Mesendoderm (in vitro differentiated cells): ENCODE results near the gene CCNT2.

Experiments used
- DNase-seq: peaks from one replicate; pipeline ENCODE4 v3.0.0; 2013
- H2AK5ac ChIP-seq: 2 replicates; pipeline ENCODE4 v1.6.1; 2013; ENCODE audit warnings: low read length, inconsistent platforms
- H2BK120ac ChIP-seq: 2 replicates; pipeline ENCODE4 v1.6.1; 2013; ENCODE audit warnings: low read depth, mild to moderate bottlenecking, low read length, moderate library complexity, mixed read lengths
- H2BK15ac ChIP-seq: replicated peaks from 2 replicates; pipeline ENCODE4 v1.6.1; 2013; ENCODE audit warnings: low read depth, mild to moderate bottlenecking, moderate library complexity
- H2BK5ac ChIP-seq: 2 replicates; pipeline ENCODE4 v1.6.1; 2013; ENCODE audit warnings: low read length, inconsistent platforms
- H3K18ac ChIP-seq: 2 replicates; pipeline ENCODE4 v1.6.1; 2013; ENCODE audit warnings: mild to moderate bottlenecking, low read length, mixed read lengths
- H3K23ac ChIP-seq: one replicate; pipeline ENCODE4 v1.6.1; 2013; ENCODE audit warnings: low read length
- H3K27ac ChIP-seq: 2 replicates; pipeline ENCODE4 v1.5.1; 2013; ENCODE audit warnings: low read depth, mild to moderate bottlenecking, inconsistent platforms, low read length, moderate library complexity
- H3K27me3 ChIP-seq: 2 replicates; pipeline ENCODE4 v1.6.1; 2013; ENCODE audit warnings: low read length, control low read depth, mild to moderate bottlenecking, inconsistent platforms; ENCODE audit not compliant: insufficient read depth, poor library complexity
- H3K36me3 ChIP-seq: 2 replicates; pipeline ENCODE4 v1.6.1; 2013; ENCODE audit warnings: low read length, inconsistent platforms; ENCODE audit not compliant: control insufficient read depth, insufficient read depth
- H3K4ac ChIP-seq: one replicate; pipeline ENCODE4 v1.6.1; 2013; ENCODE audit warnings: low read depth, mild to moderate bottlenecking, low read length, moderate library complexity
- H3K4me1 ChIP-seq: 2 replicates; pipeline ENCODE4 v1.6.1; 2013; ENCODE audit warnings: low read depth, low read length, inconsistent platforms; ENCODE audit not compliant: control insufficient read depth
- H3K4me2 ChIP-seq: 2 replicates; pipeline ENCODE4 v1.6.1; 2013; ENCODE audit warnings: low read length
- H3K4me3 ChIP-seq: 2 replicates; pipeline ENCODE4 v1.5.1; 2013; ENCODE audit warnings: mild to moderate bottlenecking, low read length
- H3K56ac ChIP-seq: one replicate; pipeline ENCODE4 v1.6.1; 2013; ENCODE audit warnings: low read length
- H3K79me1 ChIP-seq: 2 replicates; pipeline ENCODE4 v1.6.1; 2013; ENCODE audit warnings: low read length, inconsistent platforms
- H3K79me2 ChIP-seq: 2 replicates; pipeline ENCODE4 v1.6.1; 2013; ENCODE audit warnings: mild to moderate bottlenecking, low read length; ENCODE audit not compliant: control insufficient read depth, insufficient read depth
- H3K9ac ChIP-seq: 2 replicates; pipeline ENCODE4 v1.6.1; 2013; ENCODE audit warnings: low read length, inconsistent platforms
- H4K5ac ChIP-seq: one replicate; pipeline ENCODE4 v1.6.1; 2013; ENCODE audit warnings: low read length
- H4K8ac ChIP-seq: one replicate; pipeline ENCODE4 v1.6.1; 2013; ENCODE audit warnings: low read depth, mild to moderate bottlenecking, control low read depth, low read length, moderate library complexity
- WGBS: extraction: QIAGEN DNeasy Blood & Tissue Kit; methylation state at CpG from one replicate; pipeline ENCODE4 v1.1.7; 2013; ENCODE audit warnings: low lambda C conversion rate, missing lambda C conversion rate; ENCODE audit not compliant: insufficient coverage; ENCODE audit errors: extremely low coverage; 5-methylcytosine and 5-hydroxymethylcytosine counted together

The CCNT2 gene

DNA sequence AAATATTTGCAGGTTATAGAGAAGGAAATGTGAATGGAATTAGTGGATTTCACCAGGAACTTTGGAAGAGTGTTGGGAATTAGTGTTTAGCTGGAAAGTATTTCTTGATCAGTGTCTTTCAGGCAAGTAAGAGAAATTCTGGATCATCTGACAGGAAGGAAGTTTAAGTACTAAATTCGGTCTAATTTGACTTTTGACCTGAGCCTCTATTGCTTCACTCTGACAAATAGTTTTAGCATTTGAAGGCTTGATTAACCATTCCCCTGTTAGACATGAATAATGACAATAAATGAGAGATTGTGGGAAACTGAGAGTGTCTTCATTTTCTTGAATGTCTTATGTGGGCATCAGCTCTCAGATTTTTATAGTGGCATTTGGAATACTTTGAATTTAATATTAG, 16.0 kb downstream of the CCNT2 start:
- no peaks in the 10 kb centered on the region for H3K4me1 ChIP-seq
- H4K8ac ChIP-seq = no peak overlapping the region
- no peak overlapping the region for H2BK120ac ChIP-seq
- no peaks in the 10 kb centered on the region for H3K36me3 ChIP-seq
- no peak overlapping the region for H3K56ac ChIP-seq
- peaks cover 46% of the 10 kb centered on the region for H3K79me2 ChIP-seq
- no peak overlapping the region for H3K23ac ChIP-seq
- no peak overlapping the region for H2BK15ac ChIP-seq
- no peak overlapping the region for H3K4me3 ChIP-seq
- no peak overlapping the region for H2AK5ac ChIP-seq
- H3K79me1 ChIP-seq = peaks cover 4% of the 10 kb centered on the region
- H3K4me2 ChIP-seq = no peak overlapping the region
- H2BK5ac ChIP-seq = no peak overlapping the region
- WGBS = no CpG with 5 or more reads among the region's 1 CpG
- H3K27ac ChIP-seq = no peak overlapping the region
- no peak for DNase-seq
- no peak overlapping the region for H3K9ac ChIP-seq
- no peak overlapping the region for H4K5ac ChIP-seq
- no peak overlapping the region for H3K18ac ChIP-seq
- H3K4ac ChIP-seq = no peak overlapping the region
- no peaks in the 10 kb centered on the region for H3K27me3 ChIP-seq

DNA sequence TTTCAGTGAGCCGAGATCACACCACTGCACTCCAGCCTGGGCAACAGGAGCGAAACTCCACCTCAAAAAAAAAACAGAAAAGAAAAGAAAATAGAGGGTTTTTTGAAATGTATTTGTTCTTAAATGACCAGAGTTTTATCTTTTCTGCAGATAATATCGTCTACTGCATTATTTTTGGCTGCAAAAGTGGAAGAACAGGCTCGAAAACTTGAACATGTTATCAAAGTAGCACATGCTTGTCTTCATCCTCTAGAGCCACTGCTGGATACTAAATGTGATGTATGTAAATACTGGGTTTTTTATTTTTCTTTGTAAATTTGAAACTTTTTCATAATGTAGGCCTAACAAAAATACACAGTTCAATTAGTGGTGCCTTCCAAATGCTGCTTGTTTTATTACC, 18.1 kb downstream of the CCNT2 start:
- Histone ChIP-seq H2BK5ac (no peak overlapping the region), H3K79me1 (peaks cover 7% of the 10 kb centered on the region), H3K9ac (no peak overlapping the region), H3K4me1 (no peaks in the 10 kb centered on the region), H3K27me3 (no peaks in the 10 kb centered on the region), H4K8ac (no peak overlapping the region), H3K56ac (no peak overlapping the region), H3K4me2 (no peak overlapping the region), H3K4ac (no peak overlapping the region), H2BK15ac (no peak overlapping the region), H2BK120ac (no peak overlapping the region), H4K5ac (no peak overlapping the region), H3K27ac (no peak overlapping the region), H3K36me3 (no peaks in the 10 kb centered on the region), H3K4me3 (no peak overlapping the region), H3K23ac (no peak overlapping the region), H3K18ac (no peak overlapping the region), H2AK5ac (no peak overlapping the region), H3K79me2 (peaks cover 28% of the 10 kb centered on the region)
- no peak for DNase-seq
- WGBS = no CpG with 5 or more reads among the region's 4 CpGs

DNA sequence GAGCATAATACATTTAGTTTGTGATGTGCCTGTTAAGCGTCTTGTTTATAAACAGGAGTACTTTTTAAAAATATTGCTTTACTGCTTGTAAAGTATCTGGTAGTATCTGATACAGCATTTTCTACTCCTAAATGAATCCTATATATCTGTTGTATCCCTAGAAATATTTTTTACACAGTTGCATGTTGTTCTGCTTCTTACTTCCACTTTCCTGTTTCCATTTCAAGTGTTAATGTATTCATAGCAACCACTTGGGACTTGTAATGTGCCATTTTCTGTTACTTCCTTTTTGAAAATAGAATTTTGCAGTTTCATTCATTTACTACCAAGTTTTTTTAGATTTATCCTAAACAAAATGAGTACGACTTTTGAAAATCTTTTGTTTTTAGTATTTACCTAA, 24.9 kb downstream of the CCNT2 start:
- Histone ChIP-seq H2BK15ac (no peak overlapping the region), H3K4me3 (no peak overlapping the region), H3K18ac (no peak overlapping the region), H3K79me1 (peaks cover 6% of the 10 kb centered on the region), H4K5ac (no peak overlapping the region), H3K79me2 (no peaks in the 10 kb centered on the region), H3K27ac (no peak overlapping the region), H2BK5ac (no peak overlapping the region), H3K36me3 (no peaks in the 10 kb centered on the region), H3K4ac (no peak overlapping the region), H2AK5ac (no peak overlapping the region), H2BK120ac (no peak overlapping the region), H3K56ac (no peak overlapping the region), H3K4me2 (no peak overlapping the region), H3K27me3 (no peaks in the 10 kb centered on the region), H3K4me1 (no peaks in the 10 kb centered on the region), H3K9ac (no peak overlapping the region), H4K8ac (no peak overlapping the region), H3K23ac (no peak overlapping the region)
- no CpG with 5 or more reads among the region's 2 CpGs for WGBS
- DNase-seq = no peak

DNA sequence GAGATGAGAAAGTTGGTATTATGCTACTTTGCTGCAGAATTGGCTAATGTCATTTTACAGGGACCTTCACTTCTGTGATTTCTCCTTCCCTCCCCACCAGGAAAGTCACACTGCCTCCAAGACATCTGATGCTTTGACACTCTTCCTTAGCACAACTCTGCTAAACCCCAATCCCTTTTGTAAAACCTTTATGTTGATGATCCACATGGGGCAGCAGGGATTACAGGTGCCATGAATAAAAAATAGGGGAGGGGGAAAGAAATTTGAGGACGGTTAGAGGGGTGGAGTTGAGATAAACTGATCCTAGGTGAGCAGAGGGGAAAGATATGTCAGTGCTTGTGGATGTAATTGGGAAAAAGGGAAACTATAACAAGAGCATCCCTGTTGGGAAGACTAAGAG, 26.4 kb downstream of the CCNT2 start:
- H3K4me3 ChIP-seq = no peak overlapping the region
- no peak overlapping the region for H3K4me2 ChIP-seq
- H2BK5ac ChIP-seq = no peak overlapping the region
- no peak overlapping the region for H3K56ac ChIP-seq
- H3K18ac ChIP-seq = no peak overlapping the region
- no peak overlapping the region for H3K27ac ChIP-seq
- H3K79me2 ChIP-seq = no peaks in the 10 kb centered on the region
- H2BK120ac ChIP-seq = no peak overlapping the region
- no CpG with 5 or more reads among the region's 1 CpG for WGBS
- no peak overlapping the region for H4K5ac ChIP-seq
- peak; percentile 11 for DNase-seq
- H3K4me1 ChIP-seq = no peaks in the 10 kb centered on the region
- no peak overlapping the region for H2AK5ac ChIP-seq
- H3K9ac ChIP-seq = no peak overlapping the region
- no peak overlapping the region for H3K4ac ChIP-seq
- H3K36me3 ChIP-seq = no peaks in the 10 kb centered on the region
- no peaks in the 10 kb centered on the region for H3K27me3 ChIP-seq
- H3K23ac ChIP-seq = no peak overlapping the region
- peaks cover 5% of the 10 kb centered on the region for H3K79me1 ChIP-seq
- H4K8ac ChIP-seq = no peak overlapping the region
- no peak overlapping the region for H2BK15ac ChIP-seq

DNA sequence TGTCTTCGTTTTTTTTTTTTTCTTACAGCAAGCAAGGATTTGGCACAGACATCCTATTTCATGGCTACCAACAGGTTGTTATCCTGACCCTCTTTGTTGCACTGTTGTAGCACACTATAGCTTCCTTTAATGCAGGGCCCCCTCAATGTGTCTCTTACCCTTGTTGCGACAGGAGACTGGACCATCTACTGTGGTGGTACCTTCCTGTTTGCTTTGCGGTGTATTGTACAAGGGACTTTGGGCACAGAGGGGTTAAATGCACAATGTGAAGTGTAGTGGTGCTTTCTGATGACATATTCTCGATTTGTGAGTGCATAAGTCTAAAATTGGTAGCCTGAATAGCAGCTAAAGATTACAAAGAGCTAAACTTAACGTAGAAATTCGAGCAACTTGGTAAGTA, 27.5 kb downstream of the CCNT2 start:
- WGBS = no CpG with 5 or more reads among the region's 6 CpGs
- no peak overlapping the region for H3K23ac ChIP-seq
- H2BK120ac ChIP-seq = no peak overlapping the region
- H3K27me3 ChIP-seq = no peaks in the 10 kb centered on the region
- H3K18ac ChIP-seq = no peak overlapping the region
- no peak overlapping the region for H3K4me2 ChIP-seq
- no peak overlapping the region for H3K4ac ChIP-seq
- H3K4me3 ChIP-seq = no peak overlapping the region
- no peaks in the 10 kb centered on the region for H3K4me1 ChIP-seq
- H4K5ac ChIP-seq = no peak overlapping the region
- no peak for DNase-seq
- H2BK15ac ChIP-seq = no peak overlapping the region
- H3K79me2 ChIP-seq = no peaks in the 10 kb centered on the region
- no peak overlapping the region for H3K9ac ChIP-seq
- H2AK5ac ChIP-seq = no peak overlapping the region
- H3K79me1 ChIP-seq = peaks cover 3% of the 10 kb centered on the region
- H3K56ac ChIP-seq = no peak overlapping the region
- H4K8ac ChIP-seq = no peak overlapping the region
- H3K27ac ChIP-seq = no peak overlapping the region
- H2BK5ac ChIP-seq = no peak overlapping the region
- no peaks in the 10 kb centered on the region for H3K36me3 ChIP-seq

DNA sequence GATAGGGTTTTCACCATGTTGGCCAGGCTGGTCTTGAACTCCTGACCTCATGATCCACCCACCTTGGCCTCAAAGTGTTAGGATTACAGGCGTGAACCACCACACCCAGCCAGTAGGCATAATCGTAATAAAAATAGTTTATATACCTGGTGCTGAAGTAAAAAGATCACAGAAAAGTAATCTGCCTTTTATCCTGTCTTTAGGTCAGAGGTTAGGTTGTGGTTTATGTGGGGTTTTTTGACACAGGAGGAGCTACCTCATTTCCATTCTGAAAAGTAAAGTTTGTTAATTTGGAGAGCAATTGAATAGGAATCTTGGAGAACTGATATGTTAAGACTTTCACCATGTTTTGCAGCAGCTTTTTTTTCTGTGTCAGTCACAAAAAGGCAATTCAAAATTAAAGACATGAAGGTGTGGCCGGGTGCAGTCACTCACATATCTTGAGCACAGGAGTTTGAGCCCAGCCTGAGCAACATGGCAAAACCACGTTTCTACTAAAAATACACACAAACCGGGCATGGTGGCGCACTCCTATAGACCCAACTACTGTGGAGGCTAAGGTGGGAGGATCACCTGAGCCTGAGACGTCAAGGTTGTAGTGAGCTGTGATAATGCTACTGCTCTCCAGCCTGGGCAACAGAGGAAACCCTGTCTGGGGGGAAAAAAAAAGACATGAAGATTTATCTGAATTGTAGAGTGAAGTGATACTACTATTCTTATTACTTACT, 31.5 kb downstream of the CCNT2 start:
- Histone ChIP-seq H2BK120ac (no peak overlapping the region), H3K4me2 (no peak overlapping the region), H3K56ac (no peak overlapping the region), H3K27ac (no peak overlapping the region), H3K4me1 (no peaks in the 10 kb centered on the region), H3K23ac (no peak overlapping the region), H4K5ac (no peak overlapping the region), H3K18ac (no peak overlapping the region), H2BK15ac (no peak overlapping the region), H2AK5ac (no peak overlapping the region), H2BK5ac (no peak overlapping the region), H3K36me3 (peaks cover 3% of the 10 kb centered on the region), H3K79me1 (peaks cover 4% of the 10 kb centered on the region), H3K27me3 (no peaks in the 10 kb centered on the region), H3K4me3 (no peak overlapping the region), H4K8ac (no peak overlapping the region), H3K9ac (no peak overlapping the region), H3K4ac (no peak overlapping the region), H3K79me2 (peaks cover 2% of the 10 kb centered on the region)
- WGBS = no CpG with 5 or more reads among the region's 7 CpGs
- DNase-seq = no peak
